H9 (cell line): ENCODE measurements around the gene TENM4. TPM values are rescaled to one million over a fixed set of nuclear protein-coding genes. Genes with fewer than 3 reads are reported as not detected.

Experiments used
- DNase-seq: peaks from one replicate; pipeline ENCODE4 v3.0.0-alpha.2; 2017
- H2AFZ ChIP-seq: one replicate; pipeline ENCODE4 v1.6.1; 2013; ENCODE audit warnings: mild to moderate bottlenecking, low read length, control low read depth, moderate library complexity
- H2AK5ac ChIP-seq: 2 replicates; pipeline ENCODE4 v1.6.1; 2013; ENCODE audit warnings: low read length, control low read depth, mixed read lengths; ENCODE audit not compliant: insufficient read length
- H2BK120ac ChIP-seq: one replicate; pipeline ENCODE4 v1.6.1; 2013; ENCODE audit warnings: low read depth, mild to moderate bottlenecking, low read length, control low read depth, inconsistent platforms; ENCODE audit not compliant: poor library complexity, severe bottlenecking
- H2BK12ac ChIP-seq: 2 replicates; pipeline ENCODE4 v1.6.1; 2013; ENCODE audit warnings: low read length, control low read depth, mixed read lengths, low read depth; ENCODE audit not compliant: insufficient read length
- H2BK15ac ChIP-seq: 2 replicates; pipeline ENCODE4 v1.6.1; 2013; ENCODE audit warnings: low read depth, low read length, control low read depth
- H2BK20ac ChIP-seq: one replicate; pipeline ENCODE4 v1.6.1; 2013; ENCODE audit warnings: low read depth, mild to moderate bottlenecking, low read length, control low read depth, inconsistent platforms; ENCODE audit not compliant: poor library complexity, severe bottlenecking
- H2BK5ac ChIP-seq: 2 replicates; pipeline ENCODE4 v1.6.1; 2013; ENCODE audit warnings: low read length, control low read depth, mixed read lengths; ENCODE audit not compliant: insufficient read length
- H3K14ac ChIP-seq: 2 replicates; pipeline ENCODE4 v1.6.1; 2013; ENCODE audit warnings: low read length, control low read depth; ENCODE audit not compliant: insufficient read depth
- H3K18ac ChIP-seq: 2 replicates; pipeline ENCODE4 v1.6.1; 2013; ENCODE audit warnings: low read depth, mild to moderate bottlenecking, mixed read lengths, low read length, control low read depth; ENCODE audit not compliant: insufficient read length
- H3K23ac ChIP-seq: 2 replicates; pipeline ENCODE4 v1.6.1; 2013; ENCODE audit warnings: low read length, control low read depth, mixed read lengths, low read depth; ENCODE audit not compliant: insufficient read length
- H3K23me2 ChIP-seq: 2 replicates; pipeline ENCODE4 v1.6.1; 2013; ENCODE audit warnings: low read depth, mild to moderate bottlenecking, mixed read lengths, low read length, control low read depth; ENCODE audit not compliant: insufficient read length, poor library complexity, severe bottlenecking
- H3K27ac ChIP-seq: 2 replicates; pipeline ENCODE4 v1.5.1; 2013; ENCODE audit warnings: low read length, control low read depth, mixed read lengths, low read depth; ENCODE audit not compliant: insufficient read length
- H3K27me3 ChIP-seq: 2 replicates; pipeline ENCODE4 v1.6.1; 2013; ENCODE audit warnings: low read length, control low read depth, inconsistent platforms; ENCODE audit not compliant: insufficient read depth
- H3K4ac ChIP-seq: 2 replicates; pipeline ENCODE4 v1.6.1; 2013; ENCODE audit warnings: low read depth, mild to moderate bottlenecking, control low read depth, inconsistent platforms, low read length, moderate library complexity
- H3K4me1 ChIP-seq: 2 replicates; pipeline ENCODE4 v1.6.1; 2013; ENCODE audit warnings: low read length, control low read depth, inconsistent platforms; ENCODE audit not compliant: insufficient read depth
- H3K4me2 ChIP-seq: 2 replicates; pipeline ENCODE4 v1.6.1; 2013; ENCODE audit warnings: low read length, control low read depth, mixed read lengths; ENCODE audit not compliant: insufficient read length, insufficient read depth
- H3K56ac ChIP-seq: 2 replicates; pipeline ENCODE4 v1.6.1; 2013; ENCODE audit warnings: low read depth, mild to moderate bottlenecking, mixed read lengths, low read length, control low read depth; ENCODE audit not compliant: insufficient read length
- H3K79me1 ChIP-seq: 2 replicates; pipeline ENCODE4 v1.6.1; 2013; ENCODE audit warnings: low read depth, mild to moderate bottlenecking, moderate library complexity, low read length, control low read depth, inconsistent platforms; ENCODE audit not compliant: insufficient read depth, poor library complexity, severe bottlenecking
- H3K79me2 ChIP-seq: 2 replicates; pipeline ENCODE4 v1.6.1; 2013; ENCODE audit warnings: low read length, control low read depth, inconsistent platforms; ENCODE audit not compliant: insufficient read depth
- H3K9ac ChIP-seq: 2 replicates; pipeline ENCODE4 v1.6.1; 2013; ENCODE audit warnings: low read length, control low read depth, mixed read lengths; ENCODE audit not compliant: insufficient read length; ENCODE audit errors: extremely low read depth
- H3K9me3 ChIP-seq: one replicate; pipeline ENCODE4 v1.6.1; 2013; ENCODE audit warnings: low read depth, low read length, inconsistent platforms; ENCODE audit not compliant: control insufficient read depth
- H3T11ph ChIP-seq: one replicate; pipeline ENCODE4 v1.6.1; 2013; ENCODE audit warnings: mild to moderate bottlenecking, low read length, control low read depth, inconsistent platforms
- H4K20me1 ChIP-seq: one replicate; pipeline ENCODE4 v1.6.1; 2013; ENCODE audit not compliant: control insufficient read depth, insufficient read length, insufficient read depth
- H4K5ac ChIP-seq: 2 replicates; pipeline ENCODE4 v1.6.1; 2013; ENCODE audit warnings: low read depth, mild to moderate bottlenecking, mixed read lengths, low read length, control low read depth; ENCODE audit not compliant: insufficient read length
- H4K8ac ChIP-seq: replicated peaks from 2 replicates; pipeline ENCODE4 v1.6.1; 2013; ENCODE audit warnings: low read length, control low read depth, mixed read lengths, low read depth; ENCODE audit not compliant: insufficient read length
- H4K91ac ChIP-seq: 2 replicates; pipeline ENCODE4 v1.6.1; 2013; ENCODE audit warnings: low read depth, mild to moderate bottlenecking, moderate library complexity, mixed read lengths, low read length, control low read depth; ENCODE audit not compliant: insufficient read length
- H3K27ac Mint-ChIP-seq, 3 experiments: 2 replicates in 2 of 3; 3 replicates in 1 of 3; pipeline ENCODE4 v1.8.0; 2020 to 2021; ENCODE audit warnings: mixed read lengths in 3 of 3, mild to moderate bottlenecking in 1 of 3, moderate library complexity in 1 of 3
- H3K27me3 Mint-ChIP-seq: 2 replicates; pipeline ENCODE4 v1.8.0; 2021; ENCODE audit warnings: low read depth, mild to moderate bottlenecking, moderate library complexity, mixed read lengths
- H3K36me3 Mint-ChIP-seq, 3 experiments: 2 replicates in 2 of 3; 3 replicates in 1 of 3; pipeline ENCODE4 v1.8.0; 2020 to 2021; ENCODE audit warnings: low read depth in 3 of 3, mixed read lengths in 3 of 3; ENCODE audit not compliant: insufficient read depth in 1 of 3
- H3K4me1 Mint-ChIP-seq, 2 experiments: 2 replicates each; pipeline ENCODE4 v1.8.0; 2020; ENCODE audit warnings: mixed read lengths in 2 of 2
- H3K4me3 Mint-ChIP-seq, 2 experiments: 2 replicates in 1 of 2; 3 replicates in 1 of 2; pipeline ENCODE4 v1.8.0; 2020 to 2021; ENCODE audit warnings: mild to moderate bottlenecking in 2 of 2, mixed read lengths in 2 of 2, moderate library complexity in 1 of 2
- H3K9me3 Mint-ChIP-seq, 2 experiments: 2 replicates in 1 of 2; 3 replicates in 1 of 2; pipeline ENCODE4 v1.8.0; 2020; ENCODE audit warnings: mild to moderate bottlenecking in 2 of 2, mixed read lengths in 2 of 2, moderate library complexity in 1 of 2
- CTCF ChIP-seq: fragments of 200-600 bp; sonication (generic); conservative IDR thresholded peaks from 3 replicates; pipeline ENCODE4 v1.8.0; 2021; ENCODE audit warnings: antibody characterized with exemption, mild to moderate bottlenecking
- WGBS: extraction: QIAGEN DNeasy Blood & Tissue Kit; methylation state at CpG from one replicate; pipeline ENCODE4 v1.1.7; 2013; ENCODE audit warnings: missing lambda C conversion rate, low lambda C conversion rate, mixed read lengths; ENCODE audit not compliant: insufficient read length; ENCODE audit errors: extremely low coverage; 5-methylcytosine and 5-hydroxymethylcytosine counted together
- total RNA-seq: library from RNA; stranded (reverse); gene quantifications from 2 replicates; pipeline ENCODE4 v1.2.1, GENCODE V29; 2021

Gene TENM4
- total RNA-seq, 1 experiment from 2014 or later = 4.6 TPM

- Mint-ChIP-seq H3K4me3 (no peak overlapping the region), H3K9me3 (no peaks in the 10 kb centered on the region), H3K27me3 (no peaks in the 10 kb centered on the region; the same call in 1 of the 2 replicates), H3K27ac (no peak overlapping the region), H3K4me1 (peaks cover 6% of the 10 kb centered on the region in 2 experiments; a peak in 2 of 4 replicates), H3K36me3 (no peaks in the 10 kb centered on the region)
- H3K14ac ChIP-seq = no peak overlapping the region
- H2BK20ac ChIP-seq = no peak overlapping the region
- H3K27me3 ChIP-seq = no peaks in the 10 kb centered on the region
- no peak for DNase-seq
- H4K8ac ChIP-seq = no peak overlapping the region
- no peak overlapping the region for H2BK15ac ChIP-seq
- H3K79me2 ChIP-seq = no peaks in the 10 kb centered on the region
- no peak overlapping the region for H3K27ac ChIP-seq
- H3K56ac ChIP-seq = no peak overlapping the region
- no peak overlapping the region for H2BK5ac ChIP-seq
- no CpG with 5 or more reads among the region's 12 CpGs for WGBS
- H4K20me1 ChIP-seq = no peaks in the 10 kb centered on the region
- no peak overlapping the region for H2BK120ac ChIP-seq
- no peak overlapping the region for H2AK5ac ChIP-seq
- no peaks in the 10 kb centered on the region for H3K23me2 ChIP-seq
- H3K4ac ChIP-seq = no peak overlapping the region
- no peak overlapping the region for H3K18ac ChIP-seq
- no peak overlapping the region for H3K9ac ChIP-seq
- H3K4me2 ChIP-seq = no peak overlapping the region
- no peak overlapping the region for H4K5ac ChIP-seq
- no peak overlapping the region for H4K91ac ChIP-seq
- no peak overlapping the region for H3T11ph ChIP-seq
- no peak overlapping the region for H2AFZ ChIP-seq
- no peak overlapping the region for H3K23ac ChIP-seq
- H3K4me1 ChIP-seq = no peaks in the 10 kb centered on the region
- H3K9me3 ChIP-seq = no peaks in the 10 kb centered on the region
- no peak for TF ChIP-seq CTCF
- H2BK12ac ChIP-seq = no peak overlapping the region
- no peaks in the 10 kb centered on the region for H3K79me1 ChIP-seq
Observed at GRCh38 chr11:78740199-78741071, 700.4 kb downstream of the TENM4 start.
